Lower leg skin (tissue), 3 donors: ENCODE results near the gene PEX7.

ENCODE experiments used
- POLR2A ChIP-seq, 2 donors: fragments of 450-650 bp; IDR thresholded peaks; one replicate each; pipeline ENCODE4 v1.6.1; 2016 to 2017; ENCODE audit warnings: antibody characterized with exemption in 2 of 2, mild to moderate bottlenecking in 1 of 2, moderate library complexity in 1 of 2
- TF ChIP-seq, protein P1 (sequence below), 3 donors: fragments of 450-650 bp; IDR thresholded peaks; one replicate each; pipeline ENCODE4 v1.5.1; 2016; ENCODE audit warnings: antibody characterized with exemption in 3 of 3, mild to moderate bottlenecking in 3 of 3, moderate library complexity in 2 of 3

DNA sequence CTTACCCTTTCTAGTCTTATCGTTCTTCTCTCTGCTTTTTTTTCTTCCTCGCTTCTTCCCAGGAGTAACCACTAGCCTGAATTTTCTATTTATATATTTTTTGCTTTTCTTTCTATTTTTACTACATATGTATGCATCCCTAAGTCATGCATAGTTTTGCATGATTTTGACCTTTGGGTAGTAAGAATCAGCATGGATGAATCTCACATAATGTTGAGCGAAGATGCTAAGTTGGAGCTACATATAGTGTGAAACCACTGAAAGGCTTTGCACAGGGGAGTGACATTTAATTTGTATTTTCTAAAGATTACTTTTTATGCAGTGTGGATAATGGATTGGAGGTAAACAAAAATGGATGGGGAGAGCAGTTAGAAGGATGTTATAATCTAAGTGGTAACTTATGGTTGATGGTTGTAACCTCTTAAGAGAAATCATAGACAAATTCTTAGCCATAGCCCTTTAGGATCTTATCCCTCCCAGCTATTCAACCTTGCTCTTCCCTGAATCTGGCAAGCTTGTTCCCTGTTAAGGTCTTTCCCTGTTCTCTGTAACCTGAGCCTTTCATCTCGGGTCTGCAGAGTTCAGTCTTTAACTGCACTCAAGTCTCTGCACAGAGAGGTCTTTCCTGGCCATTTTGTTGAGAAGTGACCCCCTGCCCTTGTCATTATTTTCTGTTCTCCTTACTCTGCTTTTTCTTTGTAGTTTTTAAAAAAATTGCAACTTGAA lies 18.0 kb downstream of the PEX7 start:
- TF ChIP-seq, protein P1, sequence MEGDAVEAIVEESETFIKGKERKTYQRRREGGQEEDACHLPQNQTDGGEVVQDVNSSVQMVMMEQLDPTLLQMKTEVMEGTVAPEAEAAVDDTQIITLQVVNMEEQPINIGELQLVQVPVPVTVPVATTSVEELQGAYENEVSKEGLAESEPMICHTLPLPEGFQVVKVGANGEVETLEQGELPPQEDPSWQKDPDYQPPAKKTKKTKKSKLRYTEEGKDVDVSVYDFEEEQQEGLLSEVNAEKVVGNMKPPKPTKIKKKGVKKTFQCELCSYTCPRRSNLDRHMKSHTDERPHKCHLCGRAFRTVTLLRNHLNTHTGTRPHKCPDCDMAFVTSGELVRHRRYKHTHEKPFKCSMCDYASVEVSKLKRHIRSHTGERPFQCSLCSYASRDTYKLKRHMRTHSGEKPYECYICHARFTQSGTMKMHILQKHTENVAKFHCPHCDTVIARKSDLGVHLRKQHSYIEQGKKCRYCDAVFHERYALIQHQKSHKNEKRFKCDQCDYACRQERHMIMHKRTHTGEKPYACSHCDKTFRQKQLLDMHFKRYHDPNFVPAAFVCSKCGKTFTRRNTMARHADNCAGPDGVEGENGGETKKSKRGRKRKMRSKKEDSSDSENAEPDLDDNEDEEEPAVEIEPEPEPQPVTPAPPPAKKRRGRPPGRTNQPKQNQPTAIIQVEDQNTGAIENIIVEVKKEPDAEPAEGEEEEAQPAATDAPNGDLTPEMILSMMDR (IDR thresholded peaks at IDR 0.05) = no peak
- TF ChIP-seq POLR2A (IDR thresholded peaks at IDR 0.05) = no peak
